ENCODE results near the gene ATMIN. TPM values are rescaled to one million over a fixed set of nuclear protein-coding genes. Genes with fewer than 3 reads are reported as not detected.

ATMIN gene
- total and polyA plus RNA-seq, 10 of the 15 experiments (the other 5 are each of a cell fraction or from before 2014, with no cell fraction given), result 5.2 to 28.9 (median 18.3) TPM

GRCh38 chr16:81006211-81006812 is 29.3 kb upstream of the ATMIN start:
- ATAC-seq (peak; percentile 68), FAIRE-seq (no peak), DNase-seq (ENCODE audit: low read depth, low spot score) (no peak)
- ChIA-PET CTCF (interaction anchor here (0.6 to 5.1 kb wide), 5 partner anchors 27 to 82 kb away, joined by 3 to 67 read pairs (median 3); partner anchors contain the start of gene ATMIN), POLR2A (interaction anchor here (1.1 to 4.2 kb wide), 4 partner anchors 9 to 71 kb away, joined by 5 to 25 read pairs (median 10); partner anchors contain the start of genes ATMIN and C16orf46), SMC1A (ENCODE audit: uncharacterized antibody, unreplicated experiment) (interaction anchor here (0.9 to 1.4 kb wide), 2 partner anchors 9 to 13 kb away, joined by 4 read pairs; no protein-coding TSS in a partner anchor), RAD21 (ENCODE audit: unreplicated experiment) (interaction anchor here (1.0 kb wide), 1 partner anchor 29 kb away, joined by 6 read pairs; the partner anchor contains the start of gene ATMIN)
- H3K36me3 ChIP-seq (ENCODE audit: control insufficient read depth in 2 of 2, insufficient read depth in 2 of 2, low read length in 1 of 2), result peaks cover 1 to 3% of the 10 kb centered on the region in 2 experiments; a peak in 2 of 4 replicates
- H3K4me2 ChIP-seq (ENCODE audit: control insufficient read depth, insufficient read depth), result peak overlapping the region; percentile 84
- H4K20me1 ChIP-seq (ENCODE audit: control insufficient read depth, insufficient read depth), result no peaks in the 10 kb centered on the region
- intact Hi-C loops (cut with micrococcal nuclease; ENCODE audit: unreplicated experiment) (loop anchor here (2.0 to 10.0 kb wide), 4 partner anchors 28 to 1648 kb away; partner anchors contain the start of genes ATMIN and GAN), in situ Hi-C loops (cut with MboI) (no loop called here)
- peak overlapping the region; percentile 100 for H3K27ac ChIP-seq (ENCODE audit: control insufficient read depth, insufficient read depth)
- H3K4me3 ChIP-seq, result peak overlapping the region; percentile 93
- H3K27me3 ChIP-seq (replicated peaks in 1 of 2; ENCODE audit: control insufficient read depth in 2 of 2, insufficient read depth in 2 of 2, low read length in 1 of 2), result no peaks in the 10 kb centered on the region
- peaks cover 86% of the 10 kb centered on the region for H3K79me2 ChIP-seq (ENCODE audit: control insufficient read depth, insufficient read depth, low read length)
- H3K9me3 ChIP-seq (replicated peaks; ENCODE audit: control insufficient read depth, insufficient read depth, low read length), result no peaks in the 10 kb centered on the region
- peak overlapping the region; percentile 100 for H2AFZ ChIP-seq (ENCODE audit: control insufficient read depth, low read depth, low read length)
- peak overlapping the region; percentile 97 for H3K9ac ChIP-seq (ENCODE audit: control insufficient read depth, insufficient read depth, low read length)
- under 1% methylated on average over 28 of the region's 50 CpGs for WGBS (ENCODE audit: insufficient coverage, insufficient replicate concordance, low lambda C conversion rate, missing lambda C conversion rate)
- BruUV-seq (replicated peaks), result TSS peak; percentile 58
- H3K4me1 ChIP-seq (ENCODE audit: control insufficient read depth, insufficient read depth, low read length), result peaks cover 9% of the 10 kb centered on the region
- TF ChIP-seq PBX3 (IDR thresholded peaks at IDR 0.05; ENCODE audit: insufficient replicate concordance, low read depth, low read length), result peak; percentile 82
- TF ChIP-seq LARP7 (IDR thresholded peaks at IDR 0.05), result peak; percentile 78
- peak; percentile 84; the same call in 1 of the 2 replicates for TF ChIP-seq POLR2A (IDR thresholded peaks at IDR 0.05; ENCODE audit: low read depth, low read length)
- peak; percentile 69; the same call in 1 of the 2 replicates for TF ChIP-seq GATAD2B (conservative IDR thresholded peaks at IDR 0.05; ENCODE audit: low read depth)
- TF ChIP-seq NKRF (conservative IDR thresholded peaks at IDR 0.05), result peak; percentile 98
- 0 out of 2 replicates have a peak, but pooled peaks have one; percentile 10 for TF ChIP-seq YY1 (IDR thresholded peaks at IDR 0.05; ENCODE audit: low read depth, low read length)
- TF ChIP-seq NR2F1 (conservative IDR thresholded peaks at IDR 0.05), result peak; percentile 56; the same call in 1 of the 2 replicates
- 0 out of 2 replicates have a peak, but pooled peaks have one; percentile 7 for TF ChIP-seq TCF3 (IDR thresholded peaks at IDR 0.05; ENCODE audit: borderline replicate concordance, insufficient read depth, low read depth, low read length)
- 0 out of 2 replicates have a peak, but pooled peaks have one; percentile 64 for TF ChIP-seq POLR2AphosphoS5 (IDR thresholded peaks at IDR 0.05; ENCODE audit: low read length)
- 0 out of 2 replicates have a peak, but pooled peaks have one; percentile 9 for TF ChIP-seq TCF12 (IDR thresholded peaks at IDR 0.05; ENCODE audit: low read depth, low read length)
- TF ChIP-seq BACH1 (IDR thresholded peaks at IDR 0.05; ENCODE audit: borderline replicate concordance), result 0 out of 2 replicates have a peak, but pooled peaks have one; percentile 20
- TF ChIP-seq NFYB (IDR thresholded peaks at IDR 0.05; ENCODE audit: insufficient read depth, low read depth, low read length), result no peak
- peak; percentile 60; the same call in 1 of the 2 replicates for TF ChIP-seq SIN3A (IDR thresholded peaks at IDR 0.05; ENCODE audit: low read depth, low read length)
- peak; percentile 69; the same call in 1 of the 2 replicates for TF ChIP-seq SMARCA5 (IDR thresholded peaks at IDR 0.05)
- TF ChIP-seq PKNOX1 (IDR thresholded peaks at IDR 0.05), result peak; percentile 92
- 0 out of 3 replicates have a peak, but pooled peaks have one; percentile 6 for TF ChIP-seq POU2F2 (IDR thresholded peaks at IDR 0.05; ENCODE audit: borderline replicate concordance, low read depth, low read length)
- TF ChIP-seq IKZF1 (conservative IDR thresholded peaks at IDR 0.05), result peak; percentile 80; the same call in 1 of the 2 replicates
- peak in 1 of 2 experiments; percentile 80; a peak in 1 of 3 replicates for TF ChIP-seq EGR1 (IDR thresholded peaks at IDR 0.05; ENCODE audit: borderline replicate concordance in 1 of 2, low read depth in 2 of 2, low read length in 2 of 2)
- no peak for TF ChIP-seq HDGF (IDR thresholded peaks at IDR 0.05)
- TF ChIP-seq NR2C1 (IDR thresholded peaks at IDR 0.05), result 0 out of 2 replicates have a peak, but pooled peaks have one; percentile 6
